Measurements from ENCODE around the gene OR7G2.

The OR7G2 gene

GRCh38 chr19:9146882-9147281 lies 39.6 kb upstream of the OR7G2 start:
- TF ChIP-seq, protein P1, sequence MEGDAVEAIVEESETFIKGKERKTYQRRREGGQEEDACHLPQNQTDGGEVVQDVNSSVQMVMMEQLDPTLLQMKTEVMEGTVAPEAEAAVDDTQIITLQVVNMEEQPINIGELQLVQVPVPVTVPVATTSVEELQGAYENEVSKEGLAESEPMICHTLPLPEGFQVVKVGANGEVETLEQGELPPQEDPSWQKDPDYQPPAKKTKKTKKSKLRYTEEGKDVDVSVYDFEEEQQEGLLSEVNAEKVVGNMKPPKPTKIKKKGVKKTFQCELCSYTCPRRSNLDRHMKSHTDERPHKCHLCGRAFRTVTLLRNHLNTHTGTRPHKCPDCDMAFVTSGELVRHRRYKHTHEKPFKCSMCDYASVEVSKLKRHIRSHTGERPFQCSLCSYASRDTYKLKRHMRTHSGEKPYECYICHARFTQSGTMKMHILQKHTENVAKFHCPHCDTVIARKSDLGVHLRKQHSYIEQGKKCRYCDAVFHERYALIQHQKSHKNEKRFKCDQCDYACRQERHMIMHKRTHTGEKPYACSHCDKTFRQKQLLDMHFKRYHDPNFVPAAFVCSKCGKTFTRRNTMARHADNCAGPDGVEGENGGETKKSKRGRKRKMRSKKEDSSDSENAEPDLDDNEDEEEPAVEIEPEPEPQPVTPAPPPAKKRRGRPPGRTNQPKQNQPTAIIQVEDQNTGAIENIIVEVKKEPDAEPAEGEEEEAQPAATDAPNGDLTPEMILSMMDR (IDR thresholded peaks at IDR 0.05), result no peak
- no peak for DNase-seq (ENCODE audit: low spot score)
- H3K4me3 ChIP-seq, result no peak overlapping the region
- no peak overlapping the region for H3K27ac ChIP-seq

- Histone ChIP-seq H3K4me3 (no peak overlapping the region), H3K27ac (no peak overlapping the region)
- DNase-seq (ENCODE audit: low spot score), result no peak
- TF ChIP-seq, protein P1 (IDR thresholded peaks at IDR 0.05), result no peak
These were observed 37.6 kb upstream of the OR7G2 start for GRCh38 chr19:9144920-9145319.

- DNase-seq (ENCODE audit: low spot score), result peak; percentile 94
- Histone ChIP-seq H3K4me3 (peak within 1 kb of the TSS; percentile 76), H3K27ac (peak within 1 kb of the TSS; percentile 78 to 85)
- TF ChIP-seq, protein P1 (IDR thresholded peaks at IDR 0.05), result no peak
These were observed 33.0 kb upstream of the OR7G2 start, which contains the start of gene ZNF317 for GRCh38 chr19:9140159-9140874. TSS of gene ZNF317 (plus strand) at chr19:9140397. CDS start at chr19:9156017, 15,620 bp downstream.

- peak overlapping the region; percentile 78 to 85 for H3K27ac ChIP-seq
- TF ChIP-seq, protein P1 (IDR thresholded peaks at IDR 0.05), result no peak
These were observed 32.4 kb upstream of the OR7G2 start for GRCh38 chr19:9139609-9140158.

DNA sequence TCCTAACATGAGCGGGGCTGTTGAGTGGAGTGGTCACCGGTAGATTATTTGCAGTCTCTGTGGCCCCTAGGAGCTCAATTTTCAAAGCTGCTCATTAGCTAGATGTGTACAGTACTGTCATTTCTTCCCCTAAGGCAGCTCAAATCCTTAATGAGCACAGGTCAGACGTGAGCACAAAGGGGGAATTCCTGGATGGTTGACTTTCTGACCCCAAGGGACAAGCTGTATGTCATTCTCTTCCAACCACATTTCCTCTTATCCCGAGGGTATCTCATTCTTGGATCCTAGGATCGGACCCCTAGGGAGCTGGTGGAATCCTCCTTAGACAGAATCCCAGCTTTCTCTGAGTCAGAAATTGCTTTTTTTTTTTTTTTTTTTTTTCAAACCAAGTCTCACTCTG lies 25.1 kb upstream of the OR7G2 start:
- DNase-seq (ENCODE audit: low spot score), result no peak
- TF ChIP-seq, protein P1 (IDR thresholded peaks at IDR 0.05), result no peak
- Histone ChIP-seq H3K4me3 (no peak overlapping the region), H3K27ac (no peak overlapping the region)

More at GRCh38 chr19:9139609-9140158, 32.4 kb upstream of the OR7G2 start:
- peak overlapping the region; percentile 76 for H3K4me3 ChIP-seq
- no peak for DNase-seq (ENCODE audit: low spot score)

DNA sequence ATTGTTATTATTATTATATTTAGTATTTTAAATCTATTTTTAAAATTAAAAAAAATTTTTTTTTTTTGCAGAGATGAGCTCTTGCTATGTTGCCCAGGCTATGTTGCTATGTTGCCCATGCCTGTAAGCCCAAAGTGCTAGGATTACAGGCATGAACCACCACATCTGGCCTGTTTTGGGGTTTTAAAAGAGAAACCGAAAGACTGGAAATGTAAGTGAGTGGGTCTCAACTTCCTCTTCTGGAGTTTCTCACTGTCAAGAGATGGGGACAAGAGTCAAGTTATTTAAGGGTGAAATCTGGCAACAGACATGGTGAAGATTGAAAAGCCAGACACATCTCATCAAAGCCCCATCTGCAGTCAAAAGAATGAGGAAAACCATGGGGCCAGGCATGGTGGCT lies 23.7 kb upstream of the OR7G2 start:
- Histone ChIP-seq H3K4me3 (no peak overlapping the region), H3K27ac (no peak overlapping the region)
- TF ChIP-seq, protein P1 (IDR thresholded peaks at IDR 0.05), result no peak
- no peak for DNase-seq (ENCODE audit: low spot score)

DNA sequence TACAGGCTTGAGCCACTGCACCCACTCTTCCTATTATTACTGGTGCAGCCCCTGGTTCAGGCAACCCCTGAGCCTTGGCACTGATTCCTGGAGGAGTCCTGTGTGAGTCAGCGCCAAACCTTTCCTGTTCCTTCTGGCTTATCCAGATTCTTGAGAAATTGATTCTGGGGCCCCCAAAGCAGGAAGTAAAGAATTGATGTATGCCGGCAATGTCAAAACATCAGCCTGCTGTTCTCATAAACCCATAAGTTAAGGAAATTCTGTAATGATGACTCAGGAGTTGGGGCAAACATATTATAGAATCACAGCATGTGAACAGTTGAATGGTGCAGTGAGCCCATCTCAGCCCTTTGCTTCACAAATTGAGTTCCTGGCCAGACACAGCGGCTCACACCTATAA lies 20.9 kb upstream of the OR7G2 start:
- TF ChIP-seq, protein P1 (IDR thresholded peaks at IDR 0.05), result no peak
- DNase-seq (ENCODE audit: low spot score), result no peak
- Histone ChIP-seq H3K27ac (no peak overlapping the region), H3K4me3 (no peak overlapping the region)

All from coronary artery (tissue), 2 donors.